HEK293 (cell line): ENCODE data around the gene KCNK2.

Source experiments
- CTCF ChIP-seq: fragments of 450-650 bp; formaldehyde crosslinking; IDR thresholded peaks from 2 replicates; pipeline ENCODE4 v1.5.1; 2016; ENCODE audit warnings: missing biosample characterization, missing genetic modification characterization
- ZNF274 ChIP-seq, 2 experiments: fragments of 200-500 bp in 1 of 2; fragments of 450-650 bp in 1 of 2; sonication (Bioruptor generic) in 1 of 2; formaldehyde crosslinking in 1 of 2; IDR thresholded peaks; 2 replicates each; pipeline versions ENCODE4 v1.5.1 to v1.6.1; 2014 to 2016; ENCODE audit warnings: borderline replicate concordance in 1 of 2, inconsistent platforms in 1 of 2, low read length in 1 of 2, missing biosample characterization in 1 of 2, missing genetic modification characterization in 1 of 2
- ZNF354C ChIP-seq: fragments of 450-650 bp; formaldehyde crosslinking; IDR thresholded peaks from 2 replicates; pipeline ENCODE4 v1.5.1; 2016; ENCODE audit warnings: missing biosample characterization, missing genetic modification characterization, low read depth, borderline replicate concordance

GRCh38 chr1:215188302-215188950 lies 105.9 kb downstream of the KCNK2 start:
- no peak for TF ChIP-seq ZNF274 (IDR thresholded peaks at IDR 0.05; ENCODE audit: low read length)
- no peak for TF ChIP-seq ZNF274 (tag by site-specific recombination; IDR thresholded peaks at IDR 0.05; ENCODE audit: borderline replicate concordance)
- no peak for TF ChIP-seq ZNF354C
- TF ChIP-seq CTCF (tag by site-specific recombination), result no peak
